OCI-M1 (cell line): ENCODE results near the gene MLLT1.

Experiments used
- DNase-seq: peaks from one replicate; lab custom pipeline; 2025; lab: John Stamatoyannopoulos, UW

Gene MLLT1

DNA sequence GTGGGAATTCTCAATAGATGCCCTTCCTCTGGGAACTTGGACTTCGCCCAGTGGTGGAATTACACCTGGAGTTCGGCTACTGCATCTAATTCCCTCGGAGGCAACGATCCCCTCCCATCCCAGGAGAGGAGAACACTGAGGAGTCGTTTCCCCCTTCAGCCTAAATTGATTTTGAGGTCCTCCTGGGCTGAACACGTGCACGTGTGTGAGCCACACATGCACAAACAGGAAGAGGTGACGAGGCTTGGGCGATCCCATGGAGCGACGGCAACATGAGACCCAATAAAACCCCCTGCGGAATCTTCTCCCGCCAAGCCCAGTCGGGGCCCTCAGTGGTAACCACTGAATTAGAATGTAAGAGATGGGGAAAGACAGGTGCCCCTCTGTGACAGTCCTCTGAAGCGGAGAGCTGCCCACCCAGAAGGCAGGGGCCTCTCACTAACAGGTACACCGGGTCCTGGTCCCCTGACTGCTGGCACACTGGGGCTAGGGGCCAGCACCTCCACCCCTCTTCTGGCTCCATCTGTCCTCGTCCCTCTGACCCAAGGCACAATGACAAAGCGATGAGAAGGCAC is 4.5 kb downstream of the MLLT1 start:
- DNase-seq = no peak

- no peak for DNase-seq
Observed at GRCh38 chr19:6274756-6275155, 5.0 kb downstream of the MLLT1 start.

DNA sequence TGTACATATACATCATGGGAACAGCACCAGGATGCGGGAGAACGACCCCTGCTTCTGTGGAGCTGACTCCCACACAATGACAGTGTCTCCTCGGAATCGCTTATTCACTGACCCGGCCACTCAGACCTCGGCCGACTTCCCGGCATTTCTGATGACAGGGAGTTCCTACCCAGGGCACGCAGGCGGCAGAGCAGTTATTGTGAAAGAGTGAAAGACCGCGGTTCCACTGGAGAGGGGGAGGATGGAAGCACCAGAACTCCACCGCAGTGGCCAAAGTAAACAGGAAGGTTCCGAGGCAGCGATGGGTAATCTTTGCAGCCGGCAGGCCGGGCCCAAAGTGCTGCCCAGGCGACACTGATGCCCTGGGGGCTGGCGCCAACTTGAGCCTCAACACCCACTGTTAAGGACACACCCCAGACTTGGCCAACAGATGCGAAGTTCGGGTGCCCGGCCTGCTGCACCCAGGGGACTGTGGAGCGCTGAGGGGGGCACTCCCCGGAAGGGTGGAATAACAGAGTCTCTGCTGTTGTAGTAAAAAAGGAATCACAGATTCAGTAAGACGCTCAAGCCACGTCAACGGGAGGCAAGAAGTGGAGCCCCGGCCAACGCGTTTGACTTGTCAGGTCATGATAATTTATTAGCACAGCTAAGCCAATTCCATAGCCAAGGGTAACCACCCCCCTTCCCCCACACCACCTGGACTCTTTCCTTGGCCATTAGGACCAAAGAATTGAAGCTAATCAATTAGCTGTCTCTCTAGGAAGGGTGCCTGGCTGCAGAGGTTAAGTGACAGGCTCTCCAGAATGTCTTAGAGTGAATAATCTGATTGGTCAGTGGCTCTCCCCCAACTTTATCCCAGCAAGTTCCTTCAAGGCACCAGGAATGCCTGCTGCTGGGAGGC is 5.8 kb downstream of the MLLT1 start:
- DNase-seq = no peak

- DNase-seq = no peak
Observed at GRCh38 chr19:6272913-6273600, 6.7 kb downstream of the MLLT1 start.

GRCh38 chr19:6272411-6272791 is 7.4 kb downstream of the MLLT1 start:
- DNase-seq = no peak

DNA sequence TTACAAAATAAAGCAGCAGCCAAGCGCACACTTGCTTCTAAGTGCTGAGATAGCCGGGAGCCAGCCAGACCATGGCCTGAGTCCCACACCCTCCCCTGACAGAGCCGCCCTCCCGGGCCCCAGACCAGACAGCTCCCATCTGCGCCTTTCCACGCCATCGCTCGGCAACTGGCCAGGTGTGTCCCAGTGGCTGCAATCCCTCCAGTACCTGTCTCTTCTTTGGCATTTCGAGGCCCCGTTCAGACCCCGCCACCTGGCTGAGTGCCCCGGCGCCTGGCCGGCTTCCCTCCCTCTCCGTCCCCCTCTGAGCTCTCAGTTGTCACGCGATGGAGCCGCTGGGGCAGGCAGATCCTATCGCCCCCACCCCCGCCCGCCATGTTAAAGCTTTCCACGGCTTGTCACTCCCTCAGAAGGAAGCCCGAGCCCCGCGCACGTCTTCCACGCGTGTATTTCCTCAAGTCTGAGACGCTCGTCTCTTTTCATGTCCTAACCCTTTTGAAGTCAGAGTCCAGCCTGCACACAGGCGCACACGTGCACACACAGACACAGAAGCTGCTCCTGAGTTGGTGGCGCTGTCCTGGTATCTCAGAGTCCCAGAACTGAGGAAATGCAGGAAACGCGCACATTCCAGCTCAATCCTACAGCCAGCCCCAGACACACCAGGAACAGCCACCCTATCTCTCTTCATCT is 7.9 kb downstream of the MLLT1 start:
- no peak for DNase-seq

GRCh38 chr19:6271251-6271650 is 8.5 kb downstream of the MLLT1 start:
- no peak for DNase-seq

DNA sequence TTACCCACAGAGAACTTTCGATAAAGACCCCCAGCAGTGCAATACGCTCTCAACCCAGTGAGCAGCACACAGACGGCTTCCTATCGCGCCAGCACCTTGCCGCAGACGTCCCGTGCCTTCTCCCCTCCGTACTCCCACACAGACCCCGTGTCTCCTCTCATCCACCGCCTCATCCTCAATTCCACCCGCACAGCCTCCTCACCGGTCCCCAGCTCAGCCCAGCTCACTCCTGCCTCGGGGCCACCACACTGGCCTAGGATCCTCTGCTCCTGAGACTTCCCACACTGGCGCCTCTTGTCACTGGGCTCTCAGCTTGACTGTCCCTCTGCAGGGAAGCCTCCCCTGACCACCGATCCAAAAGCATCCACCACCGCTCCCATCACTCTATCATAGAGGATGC is 9.0 kb downstream of the MLLT1 start:
- DNase-seq = no peak

DNA sequence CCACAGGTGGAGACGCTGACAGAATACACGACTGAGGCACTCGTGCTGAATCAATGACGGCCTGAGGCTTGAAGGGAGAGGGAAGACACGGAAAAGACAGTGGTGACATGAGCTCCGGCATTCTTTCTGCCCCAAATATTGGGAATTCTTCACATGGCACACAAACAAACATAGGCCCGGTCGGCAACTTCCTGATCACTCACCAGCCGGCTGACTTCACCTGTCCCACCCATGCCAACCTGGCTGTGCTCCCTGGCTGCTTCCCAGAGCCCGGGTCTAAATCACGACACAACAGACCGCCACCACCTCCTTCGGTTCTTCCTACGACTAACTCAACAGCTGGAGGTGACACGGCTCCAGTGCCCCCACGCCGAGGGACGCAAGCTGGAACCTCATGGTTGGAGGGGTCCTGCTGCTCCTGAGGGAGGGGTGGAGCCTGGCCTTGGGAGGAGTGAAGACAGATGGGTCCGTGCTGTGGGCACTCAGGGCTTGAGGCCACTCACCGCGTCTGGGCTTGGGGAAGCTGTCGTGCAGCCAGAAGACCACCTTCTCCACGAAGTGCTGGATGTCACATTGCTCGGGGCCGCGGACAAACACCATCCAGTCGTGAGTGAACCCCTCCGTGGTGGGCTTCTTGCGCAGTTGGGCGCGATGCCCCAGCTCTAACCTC is 9.6 kb downstream of the MLLT1 start:
- DNase-seq = no peak

DNA sequence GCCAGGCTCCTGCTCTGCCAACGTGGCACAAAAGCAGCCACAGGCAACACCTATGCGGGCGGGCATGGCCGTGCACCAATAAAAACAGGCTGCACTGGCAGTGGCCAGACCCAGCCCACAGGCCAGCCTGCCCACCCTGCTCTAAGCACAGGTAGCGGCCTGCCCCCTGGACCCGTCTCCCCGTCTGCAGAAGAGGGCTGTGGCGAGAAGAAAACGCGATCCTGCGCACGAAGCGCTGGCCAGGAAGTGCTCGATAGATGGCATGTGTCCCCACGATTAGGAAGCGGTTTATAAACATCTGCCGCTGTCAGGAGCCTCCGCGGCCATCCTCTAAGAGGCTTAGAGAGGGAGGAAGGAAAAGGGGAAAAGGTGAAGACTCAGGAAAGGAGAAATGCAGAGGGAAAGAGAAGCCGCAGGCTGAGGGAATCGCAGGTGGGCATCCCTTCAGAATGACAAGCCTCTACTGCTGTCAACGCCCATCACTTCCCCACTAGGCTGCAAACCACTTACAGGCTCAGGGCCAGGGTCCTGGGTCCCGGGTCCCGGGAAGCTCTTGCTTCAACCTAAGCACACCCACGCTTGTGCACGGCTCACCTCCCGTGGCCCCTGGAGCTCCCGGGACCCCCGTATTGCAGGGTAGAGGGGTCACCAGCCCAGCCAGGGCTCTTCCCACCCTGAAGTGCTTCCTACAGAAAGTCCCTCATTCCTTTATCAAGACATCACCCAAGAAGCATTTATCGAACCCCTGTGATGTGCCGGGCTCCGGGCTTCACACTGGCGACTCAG is 10.5 kb downstream of the MLLT1 start:
- no peak for DNase-seq

DNA sequence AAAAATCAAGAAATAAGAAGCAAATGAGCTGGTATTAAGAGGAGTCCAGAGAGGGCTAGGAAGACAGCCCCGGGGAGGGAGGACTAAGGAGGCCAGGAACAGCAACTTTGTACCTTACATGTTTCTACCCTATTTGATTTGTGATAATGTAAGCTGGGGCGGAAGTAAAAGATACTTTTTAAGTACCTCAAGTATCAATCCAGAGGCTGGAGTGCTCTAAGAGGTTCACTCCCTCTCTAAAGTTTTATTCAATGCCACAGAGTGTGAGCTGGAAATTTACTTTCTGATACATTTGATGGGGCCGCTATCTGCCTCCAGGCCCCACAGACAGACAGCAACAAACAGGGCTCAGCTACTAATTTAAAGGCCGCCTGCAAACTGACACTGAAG is 11.4 kb downstream of the MLLT1 start:
- DNase-seq = no peak

DNA sequence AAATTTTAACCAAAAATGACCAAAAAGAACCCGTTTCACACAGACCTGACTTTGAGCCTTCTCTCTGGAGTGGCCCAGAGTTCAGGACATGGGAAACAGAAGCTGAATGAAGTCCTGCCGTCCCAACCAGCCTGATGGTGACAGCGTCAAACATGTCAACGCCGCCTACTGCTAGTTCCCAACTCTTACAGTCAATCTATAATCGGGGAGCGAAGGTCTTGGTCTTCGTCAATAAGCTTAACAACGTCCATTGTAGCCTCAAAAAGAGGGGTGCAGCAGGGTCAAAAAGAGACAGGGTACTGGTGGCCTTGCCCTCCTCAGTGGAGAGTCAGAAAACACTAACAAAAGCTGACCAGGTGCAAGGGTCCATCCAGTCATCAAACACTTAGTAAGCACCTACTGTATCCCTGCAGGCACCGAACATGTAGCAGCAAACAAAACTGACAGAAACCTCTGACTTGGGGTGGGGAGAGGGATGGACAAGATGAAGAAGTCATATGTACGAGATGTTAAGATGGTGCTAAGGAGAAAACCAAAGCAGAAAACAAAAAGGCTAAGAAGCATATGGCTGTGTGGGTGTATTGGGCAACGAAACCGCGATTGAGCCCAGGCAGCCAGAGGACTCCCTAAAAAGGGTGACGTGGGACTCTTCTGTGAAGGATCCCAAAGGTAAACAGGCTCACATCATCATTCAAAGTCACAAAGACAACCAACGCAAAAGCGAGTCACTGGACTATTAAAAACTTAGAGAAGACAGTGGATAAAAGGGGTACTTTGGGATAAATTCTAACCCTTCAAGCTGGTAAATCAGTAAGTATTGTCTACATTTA is 12.0 kb downstream of the MLLT1 start:
- DNase-seq = no peak

GRCh38 chr19:6264803-6265202 is 15.0 kb downstream of the MLLT1 start:
- DNase-seq = no peak

GRCh38 chr19:6263735-6264444 is 15.9 kb downstream of the MLLT1 start:
- no peak for DNase-seq

GRCh38 chr19:6263306-6263705 is 16.5 kb downstream of the MLLT1 start:
- no peak for DNase-seq

GRCh38 chr19:6262519-6262918 is 17.3 kb downstream of the MLLT1 start:
- no peak for DNase-seq

GRCh38 chr19:6261883-6262282 is 17.9 kb downstream of the MLLT1 start:
- DNase-seq = no peak

DNA sequence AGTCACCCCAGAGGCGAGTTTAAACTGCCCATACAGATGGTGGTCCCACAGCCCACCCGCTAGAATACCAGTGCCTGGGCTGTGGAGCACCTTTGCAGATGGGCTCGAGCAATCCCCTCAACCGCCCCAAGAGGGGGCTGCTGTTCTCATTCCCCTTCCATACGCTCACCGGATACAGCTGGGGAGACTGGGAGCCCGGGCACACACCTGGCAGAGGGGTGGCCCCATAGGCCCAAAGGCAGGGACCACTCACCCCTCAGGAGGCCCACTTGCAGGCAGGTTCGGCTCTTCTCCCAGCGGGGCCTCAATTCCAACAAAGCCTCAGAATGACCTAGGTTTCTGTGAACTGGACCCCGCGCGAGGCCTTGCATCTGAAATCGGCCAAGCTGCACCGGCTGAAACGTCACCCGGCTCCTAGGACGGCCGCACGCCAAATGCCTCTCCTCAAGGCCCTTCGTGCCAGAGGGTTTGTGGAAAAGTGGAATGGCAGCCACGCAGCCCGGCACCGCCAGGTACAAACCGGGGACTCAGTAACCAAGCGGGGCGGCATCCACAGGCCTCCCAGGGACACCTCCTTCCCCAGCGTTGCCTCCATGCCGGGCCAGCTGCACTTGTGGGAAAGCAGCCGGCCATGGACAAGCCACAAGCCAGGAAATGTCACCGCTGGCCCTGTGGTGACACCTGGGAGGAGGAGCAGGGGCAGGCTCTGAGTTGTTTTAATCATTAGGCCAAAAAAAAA is 18.7 kb downstream of the MLLT1 start:
- peak; percentile 6 for DNase-seq

DNA sequence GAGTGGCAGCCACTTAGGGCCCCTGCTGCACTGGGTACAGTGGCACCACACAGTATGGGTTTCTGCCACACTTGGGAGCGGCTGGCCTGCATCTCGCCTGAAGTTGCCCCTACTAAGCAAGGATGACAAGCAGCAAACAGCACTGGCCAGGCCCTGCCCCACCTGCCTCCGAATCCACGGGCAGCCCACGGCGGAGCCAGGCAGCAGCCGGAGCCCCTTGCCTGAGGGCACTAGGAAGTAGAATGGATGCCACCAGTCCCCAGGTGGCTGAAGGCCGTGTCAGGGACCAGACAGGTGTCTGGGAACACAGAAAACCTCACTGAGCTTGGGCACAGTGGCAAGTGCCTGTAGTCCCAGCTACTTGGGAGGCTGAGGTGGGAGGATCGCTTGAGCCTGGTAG is 19.4 kb downstream of the MLLT1 start:
- DNase-seq = no peak
